22Rv1 (cell line): ENCODE measurements around the gene ERGIC1.

Source experiments
- H3K27ac ChIP-seq: fragments of 450-650 bp; 2 replicates; pipeline ENCODE4 v1.5.1; 2017
- CTCF ChIP-seq: fragments of 450-650 bp; IDR thresholded peaks from 2 replicates; pipeline ENCODE4 v1.5.1; 2017; ENCODE audit warnings: mild to moderate bottlenecking
- ZFX ChIP-seq: fragments of 450-650 bp; IDR thresholded peaks from 2 replicates; pipeline ENCODE4 v1.6.1; 2017; ENCODE audit warnings: antibody characterized with exemption, borderline replicate concordance

Gene ERGIC1

GRCh38 chr5:172840432-172841154, 6.5 kb downstream of the ERGIC1 start:
- TF ChIP-seq CTCF, result no peak
- peak overlapping the region; percentile 94; the same call in 1 of the 2 replicates for H3K27ac ChIP-seq

GRCh38 chr5:172841256-172841655, 7.2 kb downstream of the ERGIC1 start:
- H3K27ac ChIP-seq, result 0 out of 2 replicates have a peak overlapping the region, but pooled peaks have one; percentile 94
- TF ChIP-seq CTCF, result no peak
- TF ChIP-seq ZFX, result no peak

- TF ChIP-seq CTCF (no peak), ZFX (no peak)
- no peak overlapping the region for H3K27ac ChIP-seq
Observed at GRCh38 chr5:172843825-172844576, 9.9 kb downstream of the ERGIC1 start.

- no peak overlapping the region for H3K27ac ChIP-seq
- TF ChIP-seq CTCF, result no peak
- no peak for TF ChIP-seq ZFX
Observed at GRCh38 chr5:172844577-172844838, 10.5 kb downstream of the ERGIC1 start.

GRCh38 chr5:172845154-172845553, 11.1 kb downstream of the ERGIC1 start:
- TF ChIP-seq CTCF (no peak), ZFX (no peak)
- no peak overlapping the region for H3K27ac ChIP-seq

- no peak overlapping the region for H3K27ac ChIP-seq
- no peak for TF ChIP-seq ZFX
- no peak for TF ChIP-seq CTCF
Observed at GRCh38 chr5:172845576-172845975, 11.5 kb downstream of the ERGIC1 start.

- TF ChIP-seq ZFX (no peak), CTCF (no peak)
- 0 out of 2 replicates have a peak overlapping the region, but pooled peaks have one; percentile 17 for H3K27ac ChIP-seq
Observed at GRCh38 chr5:172846249-172846648, 12.2 kb downstream of the ERGIC1 start.
